Activated T-helper 1 cell treated with anti-CD3 and anti-CD28 coated beads, Interleukin-12 subunit alpha, Interleukin-12 subunit beta, Interleukin-2, Interleukin-4 antibody, amounts not matched to agents 30 ng/mL and 10 ng/mL and 1 ng/mL, durations not matched to agents 14 hours and 24 hours and 36 hours (primary cell): Measurements from ENCODE around the gene IDH3G. TPM values are rescaled to one million over a fixed set of nuclear protein-coding genes. Genes with fewer than 3 reads are reported as not detected.

ENCODE experiments used
- DNase-seq: peaks from one replicate; pipeline ENCODE4 v3.0.0; 2021; ENCODE audit warnings: low spot score
- H3K27ac Mint-ChIP-seq: one replicate; pipeline ENCODE4 v1.8.0; 2021; ENCODE audit warnings: mild to moderate bottlenecking, mixed read lengths
- H3K27me3 Mint-ChIP-seq: one replicate; pipeline ENCODE4 v1.8.0; 2022; ENCODE audit warnings: mild to moderate bottlenecking, moderate library complexity, mixed read lengths; ENCODE audit not compliant: insufficient read depth
- H3K36me3 Mint-ChIP-seq: one replicate; pipeline ENCODE4 v1.8.0; 2021; ENCODE audit warnings: low read depth, mixed read lengths
- H3K4me1 Mint-ChIP-seq: one replicate; pipeline ENCODE4 v1.8.0; 2021; ENCODE audit warnings: low read depth, mixed read lengths
- H3K4me3 Mint-ChIP-seq: one replicate; pipeline ENCODE4 v1.8.0; 2021; ENCODE audit warnings: mild to moderate bottlenecking, moderate library complexity, mixed read lengths
- H3K9me3 Mint-ChIP-seq: one replicate; pipeline ENCODE4 v1.8.0; 2021; ENCODE audit warnings: mixed read lengths
- intact Hi-C: fragments of 100-400 bp; cut with micrococcal nuclease; formaldehyde crosslinking; loops from one replicate; pipeline ENCODE4 v1.15.1; 2024
- total RNA-seq: library from RNA; stranded (reverse); gene quantifications from 2 replicates; pipeline ENCODE4 v1.2.3, GENCODE V29; 2022

IDH3G gene
- total RNA-seq, 1 donor from 2014 or later, result 68.4 TPM

DNA sequence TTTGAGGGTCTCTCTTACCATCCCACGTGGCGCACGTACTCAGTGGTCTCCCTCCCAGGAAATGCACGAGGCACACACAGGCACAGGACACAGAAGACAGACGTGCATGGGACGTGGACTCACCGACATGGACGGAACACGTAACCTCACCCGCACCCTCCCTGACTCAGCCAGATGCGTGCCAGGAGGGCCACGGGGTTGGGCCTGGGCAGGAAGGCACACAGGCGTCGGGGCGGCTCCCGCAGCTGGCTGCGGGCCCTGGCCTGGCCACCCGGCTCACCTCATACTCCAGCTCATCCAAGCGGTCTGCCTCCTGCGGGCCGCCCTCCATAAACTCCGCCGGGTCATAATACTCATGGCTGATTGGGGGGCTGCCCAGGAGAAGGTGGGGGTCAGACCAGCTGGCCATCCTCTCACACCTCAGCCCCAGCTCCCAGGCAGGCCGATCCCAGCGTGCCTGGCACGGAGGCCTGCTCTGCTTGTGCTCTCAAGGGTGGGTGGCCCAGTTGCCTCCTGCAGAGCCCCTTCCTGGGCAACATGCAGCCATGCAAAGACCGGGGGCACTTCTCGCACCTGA lies 12.9 kb upstream of the IDH3G start:
- Mint-ChIP-seq H3K36me3 (no peaks in the 10 kb centered on the region), H3K4me1 (no peaks in the 10 kb centered on the region), H3K4me3 (no peak overlapping the region), H3K27ac (no peak overlapping the region), H3K9me3 (no peaks in the 10 kb centered on the region), H3K27me3 (peaks cover 3% of the 10 kb centered on the region)
- intact Hi-C loops, result no loop called here
- no peak for DNase-seq

GRCh38 chrX:153805436-153805835 lies 11.3 kb upstream of the IDH3G start:
- no peak for DNase-seq
- H3K27me3 Mint-ChIP-seq, result no peaks in the 10 kb centered on the region
- no peak overlapping the region for H3K4me3 Mint-ChIP-seq
- intact Hi-C loops, result no loop called here
- H3K27ac Mint-ChIP-seq, result no peak overlapping the region
- H3K9me3 Mint-ChIP-seq, result no peaks in the 10 kb centered on the region
- no peaks in the 10 kb centered on the region for H3K4me1 Mint-ChIP-seq
- no peaks in the 10 kb centered on the region for H3K36me3 Mint-ChIP-seq

- Mint-ChIP-seq H3K36me3 (no peaks in the 10 kb centered on the region), H3K27ac (no peak overlapping the region), H3K4me1 (no peaks in the 10 kb centered on the region), H3K27me3 (no peaks in the 10 kb centered on the region), H3K4me3 (no peak overlapping the region), H3K9me3 (no peaks in the 10 kb centered on the region)
- DNase-seq, result no peak
- intact Hi-C loops, result no loop called here
These were observed 10.4 kb upstream of the IDH3G start for GRCh38 chrX:153804621-153805020.

GRCh38 chrX:153804100-153804595 lies 10.0 kb upstream of the IDH3G start:
- no peak overlapping the region for H3K4me3 Mint-ChIP-seq
- H3K27ac Mint-ChIP-seq, result no peak overlapping the region
- H3K9me3 Mint-ChIP-seq, result no peaks in the 10 kb centered on the region
- intact Hi-C loops, result no loop called here
- H3K4me1 Mint-ChIP-seq, result no peaks in the 10 kb centered on the region
- no peaks in the 10 kb centered on the region for H3K27me3 Mint-ChIP-seq
- DNase-seq, result no peak
- no peaks in the 10 kb centered on the region for H3K36me3 Mint-ChIP-seq

- Mint-ChIP-seq H3K9me3 (no peaks in the 10 kb centered on the region), H3K27me3 (no peaks in the 10 kb centered on the region), H3K4me1 (no peaks in the 10 kb centered on the region), H3K4me3 (no peak overlapping the region), H3K27ac (no peak overlapping the region), H3K36me3 (no peaks in the 10 kb centered on the region)
- intact Hi-C loops, result no loop called here
- no peak for DNase-seq
These were observed 9.3 kb upstream of the IDH3G start for GRCh38 chrX:153803211-153804099.

DNA sequence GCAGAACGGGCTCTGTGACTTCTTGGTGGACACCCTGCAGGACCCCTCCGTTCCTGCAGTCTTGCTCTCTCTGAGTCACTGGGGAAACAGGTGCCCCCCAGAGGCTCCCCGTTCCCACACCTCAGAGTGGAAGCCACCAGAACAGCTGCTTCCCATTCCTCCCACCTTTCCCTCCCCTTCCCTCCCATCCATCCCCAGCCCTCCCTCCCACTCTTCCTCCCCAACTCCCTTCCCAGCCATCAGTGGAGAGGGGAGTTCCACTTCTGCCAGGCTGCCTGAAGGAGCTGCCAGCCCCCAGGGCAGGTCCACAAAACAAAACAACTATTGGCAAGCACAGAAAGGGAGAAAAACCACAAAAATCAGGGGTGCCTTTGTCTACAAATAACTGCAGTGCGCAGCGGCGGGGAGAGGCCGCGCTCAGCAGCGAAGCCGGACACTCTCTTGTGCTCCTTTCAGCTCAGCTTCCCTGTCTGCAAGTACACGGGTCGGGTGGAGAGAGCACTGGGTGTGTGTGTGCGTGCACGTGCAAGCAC lies 8.4 kb upstream of the IDH3G start:
- H3K27me3 Mint-ChIP-seq, result no peaks in the 10 kb centered on the region
- H3K36me3 Mint-ChIP-seq, result peaks cover 3% of the 10 kb centered on the region
- H3K9me3 Mint-ChIP-seq, result no peaks in the 10 kb centered on the region
- intact Hi-C loops, result no loop called here
- H3K27ac Mint-ChIP-seq, result no peak overlapping the region
- H3K4me3 Mint-ChIP-seq, result no peak overlapping the region
- no peak for DNase-seq
- no peaks in the 10 kb centered on the region for H3K4me1 Mint-ChIP-seq

DNA sequence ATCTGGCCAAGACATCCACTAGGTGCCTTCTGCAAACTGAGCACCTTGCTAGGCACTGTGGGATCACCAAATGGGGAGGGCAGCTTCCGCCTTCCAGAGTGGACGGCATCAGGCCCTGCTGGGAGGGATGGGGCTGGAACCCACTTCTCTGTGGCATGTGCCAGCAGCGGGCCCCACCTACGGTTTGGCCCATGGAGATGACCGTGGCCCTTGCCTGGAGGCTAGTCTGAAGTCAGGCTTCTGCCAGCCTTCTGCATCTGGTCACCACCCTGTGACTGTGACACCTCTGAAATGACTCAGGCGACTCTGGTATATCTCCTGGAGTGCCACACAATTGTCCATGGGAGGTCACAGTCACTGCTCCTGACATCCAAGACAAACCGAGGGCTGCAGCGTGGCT lies 7.5 kb upstream of the IDH3G start:
- H3K4me1 Mint-ChIP-seq, result no peaks in the 10 kb centered on the region
- DNase-seq, result no peak
- no peaks in the 10 kb centered on the region for H3K27me3 Mint-ChIP-seq
- intact Hi-C loops, result no loop called here
- no peaks in the 10 kb centered on the region for H3K9me3 Mint-ChIP-seq
- H3K4me3 Mint-ChIP-seq, result no peak overlapping the region
- H3K27ac Mint-ChIP-seq, result no peak overlapping the region
- peaks cover 4% of the 10 kb centered on the region for H3K36me3 Mint-ChIP-seq

DNA sequence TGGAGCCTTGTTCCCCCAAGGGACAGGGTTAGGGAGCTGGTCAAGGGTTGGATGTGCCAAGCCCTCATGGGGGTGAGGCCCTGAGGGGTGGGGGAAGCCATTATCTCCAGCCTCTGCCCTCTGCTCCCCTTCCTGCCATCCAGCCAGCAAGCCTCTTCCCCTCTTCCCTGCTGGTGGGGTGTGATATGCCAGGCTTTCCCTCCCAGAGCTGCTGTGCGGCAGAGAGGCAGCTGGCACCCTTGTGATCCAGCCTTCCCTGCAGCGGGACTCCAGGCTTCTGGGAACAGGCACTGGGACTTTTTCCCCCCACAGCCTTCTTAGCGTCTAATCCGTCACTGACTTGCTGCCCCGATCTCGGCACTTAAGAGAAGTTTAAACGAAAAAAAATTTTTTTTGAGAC lies 6.6 kb upstream of the IDH3G start:
- H3K36me3 Mint-ChIP-seq, result peaks cover 13% of the 10 kb centered on the region
- no peaks in the 10 kb centered on the region for H3K9me3 Mint-ChIP-seq
- intact Hi-C loops, result no loop called here
- peaks cover 9% of the 10 kb centered on the region for H3K4me1 Mint-ChIP-seq
- no peak for DNase-seq
- H3K27ac Mint-ChIP-seq, result no peak overlapping the region
- no peak overlapping the region for H3K4me3 Mint-ChIP-seq
- no peaks in the 10 kb centered on the region for H3K27me3 Mint-ChIP-seq

GRCh38 chrX:153800177-153800722 lies 6.1 kb upstream of the IDH3G start:
- DNase-seq, result no peak
- no peak overlapping the region for H3K27ac Mint-ChIP-seq
- H3K4me3 Mint-ChIP-seq, result no peak overlapping the region
- intact Hi-C loops, result no loop called here
- no peaks in the 10 kb centered on the region for H3K27me3 Mint-ChIP-seq
- peaks cover 13% of the 10 kb centered on the region for H3K36me3 Mint-ChIP-seq
- H3K4me1 Mint-ChIP-seq, result peaks cover 9% of the 10 kb centered on the region
- H3K9me3 Mint-ChIP-seq, result no peaks in the 10 kb centered on the region

DNA sequence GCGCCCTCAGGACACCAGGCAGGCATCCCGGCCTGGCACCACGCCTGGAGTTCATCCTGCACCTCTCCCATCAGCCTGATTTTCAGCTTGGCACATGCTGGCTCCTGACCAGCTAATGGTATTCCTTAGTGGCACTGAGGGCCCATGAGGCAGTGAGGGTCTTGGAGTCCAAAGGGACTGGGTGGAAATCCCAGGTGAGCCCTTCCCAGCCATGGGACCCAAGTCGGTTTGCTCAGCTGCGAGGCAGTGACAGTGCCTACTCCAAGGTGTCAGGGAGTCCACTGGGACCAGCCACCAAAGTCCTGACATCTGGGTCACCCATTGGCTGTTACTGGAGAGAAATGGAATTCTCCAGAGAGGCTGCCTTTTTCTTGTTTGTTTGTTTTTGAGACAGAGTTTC lies 5.2 kb upstream of the IDH3G start:
- peaks cover 13% of the 10 kb centered on the region for H3K36me3 Mint-ChIP-seq
- no peaks in the 10 kb centered on the region for H3K27me3 Mint-ChIP-seq
- no peak overlapping the region for H3K27ac Mint-ChIP-seq
- no peak for DNase-seq
- H3K4me3 Mint-ChIP-seq, result no peak overlapping the region
- H3K9me3 Mint-ChIP-seq, result no peaks in the 10 kb centered on the region
- intact Hi-C loops, result no loop called here
- peaks cover 9% of the 10 kb centered on the region for H3K4me1 Mint-ChIP-seq

GRCh38 chrX:153797415-153798015 lies 3.3 kb upstream of the IDH3G start:
- Mint-ChIP-seq H3K27me3 (no peaks in the 10 kb centered on the region), H3K36me3 (peaks cover 15% of the 10 kb centered on the region), H3K27ac (no peak overlapping the region), H3K4me3 (peak overlapping the region; percentile 96), H3K9me3 (no peaks in the 10 kb centered on the region), H3K4me1 (peaks cover 17% of the 10 kb centered on the region)
- no peak for DNase-seq
- intact Hi-C loops, result no loop called here

- no peaks in the 10 kb centered on the region for H3K27me3 Mint-ChIP-seq
- H3K27ac Mint-ChIP-seq, result peak overlapping the region; percentile 79
- no peak for DNase-seq
- intact Hi-C loops, result loop anchor here (1.0 kb wide), 4 partner anchors 31 to 177 kb away; partner anchors contain the start of genes ABCD1, BCAP31, PLXNB3 and TMEM187
- H3K4me1 Mint-ChIP-seq, result peaks cover 18% of the 10 kb centered on the region
- H3K9me3 Mint-ChIP-seq, result no peaks in the 10 kb centered on the region
- peak overlapping the region; percentile 96 for H3K4me3 Mint-ChIP-seq
- H3K36me3 Mint-ChIP-seq, result peaks cover 15% of the 10 kb centered on the region
These were observed 982 bp upstream of the IDH3G start for GRCh38 chrX:153794897-153795816.
